BLaER1 treated with 17β-estradiol and CSF1 and Interleukin-3, amounts not matched to agents 10 nM and 100 nM (cell line): Measurements from ENCODE around the gene TMEM37.

ENCODE experiments used
- H3K27ac ChIP-seq, 11 experiments: shearing (Covaris generic); formaldehyde crosslinking; 2 replicates each; pipeline ENCODE4 v1.8.1; 2022
- H3K27me3 ChIP-seq, 11 experiments: shearing (Covaris generic); formaldehyde crosslinking; 2 replicates each; pipeline ENCODE4 v1.8.1; 2022
- H3K36me3 ChIP-seq, 11 experiments: shearing (Covaris generic); formaldehyde crosslinking; 2 replicates each; pipeline ENCODE4 v1.8.1; 2022
- H3K4me1 ChIP-seq, 10 experiments: shearing (Covaris generic); formaldehyde crosslinking; 2 replicates each; pipeline ENCODE4 v1.8.1; 2022
- H3K4me2 ChIP-seq, 11 experiments: shearing (Covaris generic); formaldehyde crosslinking; 2 replicates each; pipeline ENCODE4 v1.8.1; 2022
- H3K4me3 ChIP-seq, 10 experiments: shearing (Covaris generic); formaldehyde crosslinking; 2 replicates each; pipeline ENCODE4 v1.8.1; 2022
- H3K9ac ChIP-seq, 11 experiments: shearing (Covaris generic); formaldehyde crosslinking; 2 replicates each; pipeline ENCODE4 v1.8.1; 2022
- H3K9me3 ChIP-seq, 11 experiments: shearing (Covaris generic); formaldehyde crosslinking; replicated peaks in 1 of 11; 2 replicates each; pipeline ENCODE4 v1.8.1; 2022
- H4K20me1 ChIP-seq, 11 experiments: shearing (Covaris generic); formaldehyde crosslinking; 2 replicates each; pipeline ENCODE4 v1.8.1; 2022
- Cebpa-rat ChIP-seq, 11 experiments: shearing (Covaris generic); IDR thresholded peaks; 2 replicates each; pipeline ENCODE4 v1.8.1; 2022

Gene TMEM37

DNA sequence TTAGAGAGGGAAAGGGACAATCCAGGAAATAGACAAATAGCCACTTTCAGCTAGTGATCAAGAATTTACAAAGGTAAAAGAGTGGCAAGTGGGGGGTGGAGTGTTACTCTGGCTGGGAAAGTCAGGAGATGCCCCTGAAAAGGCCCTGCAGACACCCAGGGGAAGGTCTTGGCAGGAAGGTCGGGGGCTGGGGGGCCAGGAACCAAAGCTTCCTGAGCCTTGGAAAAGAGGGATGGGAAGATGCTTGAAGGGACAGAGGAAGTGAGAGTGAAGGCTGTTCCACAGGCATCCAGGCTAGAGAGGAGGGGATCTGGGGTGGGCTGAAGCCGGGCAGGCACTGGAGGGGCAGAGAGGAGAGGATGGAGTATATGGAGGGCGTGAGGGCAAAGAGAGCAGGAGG is 3.9 kb upstream of the TMEM37 start:
- peaks cover under 1 to 19% (median 8%) of the 10 kb centered on the region in 11 experiments; a peak in 11 of 22 replicates for H4K20me1 ChIP-seq
- no peaks in the 10 kb centered on the region for H3K36me3 ChIP-seq
- H3K9me3 ChIP-seq, result no peaks in the 10 kb centered on the region
- peak overlapping the region in 3 of 11 experiments; percentile 88 to 97 (median 89); a peak in 6 of 22 replicates for H3K4me2 ChIP-seq
- H3K27ac ChIP-seq, result peak overlapping the region in 2 of 11 experiments; percentile 94 to 97; a peak in 3 of 22 replicates
- peaks cover 24 to 61% (median 35%) of the 10 kb centered on the region in 10 experiments for H3K4me1 ChIP-seq
- peak overlapping the region in 1 of 11 experiments; percentile 82; a peak in 1 of 22 replicates for H3K9ac ChIP-seq
- TF ChIP-seq Cebpa-rat (IDR thresholded peaks at IDR 0.05), result no peak
- H3K4me3 ChIP-seq, result no peak overlapping the region
- H3K27me3 ChIP-seq, result peaks cover 0 to 20% (median 9%) of the 10 kb centered on the region in 11 experiments; a peak in 15 of 22 replicates

- Histone ChIP-seq H3K4me3 (no peak overlapping the region), H3K4me1 (peaks cover 21 to 70% (median 36%) of the 10 kb centered on the region in 10 experiments), H4K20me1 (peaks cover 3 to 22% (median 12%) of the 10 kb centered on the region in 11 experiments; a peak in 13 of 22 replicates), H3K4me2 (peak overlapping the region in 4 of 11 experiments; percentile 88 to 97 (median 92); a peak in 7 of 22 replicates), H3K36me3 (no peaks in the 10 kb centered on the region), H3K27me3 (peaks cover 0 to 26% (median 14%) of the 10 kb centered on the region in 11 experiments; a peak in 16 of 22 replicates), H3K27ac (peak overlapping the region in 4 of 11 experiments; percentile 48 to 97 (median 94); a peak in 7 of 22 replicates), H3K9ac (peak overlapping the region in 3 of 11 experiments; percentile 69 to 88 (median 82); a peak in 5 of 22 replicates), H3K9me3 (no peaks in the 10 kb centered on the region)
- no peak for TF ChIP-seq Cebpa-rat (IDR thresholded peaks at IDR 0.05)
These were observed 3.0 kb upstream of the TMEM37 start for GRCh38 chr2:119428488-119429224.

DNA sequence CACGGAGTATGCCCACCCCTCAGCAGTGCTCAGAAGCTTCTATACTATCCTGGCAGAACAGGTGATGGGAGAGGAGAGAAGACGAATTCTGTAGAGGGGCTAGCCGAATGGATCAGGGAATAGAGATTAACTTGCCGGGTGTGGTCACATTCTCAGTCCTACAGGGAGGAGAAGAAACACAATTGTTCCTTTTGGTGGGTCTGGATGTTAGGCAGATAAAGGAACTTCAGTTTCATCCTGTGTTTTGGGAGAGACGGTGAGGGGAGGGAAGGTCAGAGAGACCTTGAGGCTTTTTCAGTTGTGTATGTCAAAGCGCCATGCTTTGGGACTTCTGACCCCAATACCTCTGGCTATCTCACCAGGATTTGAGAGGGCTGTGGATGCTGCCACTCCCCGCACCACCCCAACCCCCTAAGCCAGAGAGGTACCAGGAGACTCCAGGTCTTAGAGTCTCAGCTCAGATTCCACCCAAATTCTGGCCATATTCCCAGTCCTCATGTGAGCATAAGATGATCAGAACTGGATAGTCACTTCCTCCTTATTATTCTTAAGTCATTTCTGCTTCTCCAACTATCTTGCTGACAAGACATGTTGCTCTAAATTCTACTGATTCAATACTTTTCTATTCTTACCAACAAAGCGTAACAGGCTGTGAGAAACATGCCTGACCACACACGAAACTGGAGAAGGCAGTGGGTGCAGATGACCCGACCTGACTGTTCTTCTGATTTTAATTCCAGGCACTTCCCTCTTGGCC is 2.3 kb upstream of the TMEM37 start:
- peaks cover 21 to 75% (median 36%) of the 10 kb centered on the region in 10 experiments for H3K4me1 ChIP-seq

DNA sequence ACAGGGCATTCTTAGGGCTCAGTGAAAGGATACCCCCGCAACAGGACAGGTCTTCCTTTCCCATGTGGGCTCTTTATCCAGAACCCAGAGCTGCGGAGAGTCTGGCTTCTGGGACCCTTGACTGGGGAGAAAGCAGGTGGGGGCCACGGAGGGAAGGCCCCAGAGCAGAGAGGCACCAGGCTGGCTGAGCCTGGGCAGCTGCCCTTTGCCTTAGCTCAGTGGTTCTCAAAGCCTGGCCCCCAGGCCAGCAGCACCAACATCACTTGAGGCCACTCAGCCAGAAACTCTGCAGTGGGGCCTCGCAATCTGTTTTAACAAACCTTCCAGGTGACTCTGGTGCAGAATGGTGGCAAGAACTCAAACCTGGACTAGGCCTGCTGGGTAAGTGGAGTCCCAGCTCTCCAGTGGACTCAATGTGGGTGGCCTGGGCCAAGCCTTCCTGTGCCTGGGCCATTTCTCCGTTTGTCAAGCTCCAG is 1.6 kb upstream of the TMEM37 start:
- H3K36me3 ChIP-seq, result peaks cover 0 to 8% (median 0%) of the 10 kb centered on the region in 11 experiments; a peak in 2 of 22 replicates

More for the DNA sequence above, 2.3 kb upstream of the TMEM37 start:
- no peak for TF ChIP-seq Cebpa-rat (IDR thresholded peaks at IDR 0.05)
- 0 out of 20 replicates have a peak overlapping the region, but pooled peaks of 1 of the 10 experiments have one; percentile 70 for H3K4me3 ChIP-seq
- H3K27ac ChIP-seq, result peak overlapping the region in 4 of 11 experiments; percentile 82 to 97 (median 94); a peak in 7 of 22 replicates
- H3K4me2 ChIP-seq, result peak overlapping the region in 8 of 11 experiments; percentile 78 to 97 (median 94); a peak in 14 of 22 replicates
- peaks cover 0 to 26% (median 14%) of the 10 kb centered on the region in 11 experiments; a peak in 16 of 22 replicates for H3K27me3 ChIP-seq
- H3K36me3 ChIP-seq, result peaks cover 0 to 3% (median 0%) of the 10 kb centered on the region in 11 experiments; a peak in 2 of 22 replicates
- peak overlapping the region in 4 of 11 experiments; percentile 10 to 97 (median 92); a peak in 6 of 22 replicates for H3K9ac ChIP-seq
- peaks cover 5 to 23% (median 17%) of the 10 kb centered on the region in 11 experiments; a peak in 15 of 22 replicates for H4K20me1 ChIP-seq
- H3K9me3 ChIP-seq, result no peaks in the 10 kb centered on the region

GRCh38 chr2:119431976-119432850 is 559 bp downstream of the TMEM37 start:
- Histone ChIP-seq H4K20me1 (peaks cover 8 to 51% (median 18%) of the 10 kb centered on the region in 11 experiments; a peak in 15 of 22 replicates), H3K4me1 (peaks cover 21 to 73% (median 32%) of the 10 kb centered on the region in 10 experiments), H3K36me3 (peaks cover 0 to 29% (median 0%) of the 10 kb centered on the region in 11 experiments; a peak in 5 of 22 replicates), H3K4me3 (peak overlapping the region; percentile 53 to 79 (median 61)), H3K9ac (peak overlapping the region in 10 of 11 experiments; percentile 45 to 97 (median 74); a peak in 20 of 22 replicates), H3K4me2 (peak overlapping the region; percentile 78 to 99 (median 95)), H3K27ac (peak overlapping the region in 6 of 11 experiments; percentile 35 to 97 (median 75); a peak in 10 of 22 replicates), H3K9me3 (no peaks in the 10 kb centered on the region), H3K27me3 (peaks cover 0 to 26% (median 14%) of the 10 kb centered on the region in 11 experiments; a peak in 16 of 22 replicates)
- TF ChIP-seq Cebpa-rat (IDR thresholded peaks at IDR 0.05), result no peak

More for the DNA sequence above, 1.6 kb upstream of the TMEM37 start:
- Histone ChIP-seq H3K4me3 (peak overlapping the region in 3 of 10 experiments; percentile 70 to 79 (median 70); a peak in 3 of 20 replicates), H3K9ac (peak overlapping the region in 4 of 11 experiments; percentile 10 to 97 (median 92); a peak in 6 of 22 replicates), H3K27me3 (peaks cover 0 to 26% (median 14%) of the 10 kb centered on the region in 11 experiments; a peak in 16 of 22 replicates), H3K4me1 (peaks cover 21 to 82% (median 36%) of the 10 kb centered on the region in 10 experiments), H3K27ac (peak overlapping the region in 5 of 11 experiments; percentile 68 to 97 (median 93); a peak in 7 of 22 replicates), H3K9me3 (no peaks in the 10 kb centered on the region), H3K4me2 (peak overlapping the region; percentile 78 to 99 (median 93); a peak in 20 of 22 replicates), H4K20me1 (peaks cover 8 to 29% (median 18%) of the 10 kb centered on the region in 11 experiments; a peak in 15 of 22 replicates)
- no peak for TF ChIP-seq Cebpa-rat (IDR thresholded peaks at IDR 0.05)

GRCh38 chr2:119432851-119433522 is 1.3 kb downstream of the TMEM37 start:
- peaks cover 21 to 65% (median 32%) of the 10 kb centered on the region in 10 experiments for H3K4me1 ChIP-seq
- H3K9ac ChIP-seq, result peak overlapping the region in 3 of 11 experiments; percentile 88 to 97 (median 95); a peak in 6 of 22 replicates
- H3K4me2 ChIP-seq, result peak overlapping the region; percentile 78 to 99 (median 95)
- TF ChIP-seq Cebpa-rat (IDR thresholded peaks at IDR 0.05), result no peak
- peak overlapping the region in 3 of 11 experiments; percentile 93 to 97 (median 94); a peak in 4 of 22 replicates for H3K27ac ChIP-seq
- peak overlapping the region in 4 of 10 experiments; percentile 70 to 79 (median 70); a peak in 7 of 20 replicates for H3K4me3 ChIP-seq
- no peaks in the 10 kb centered on the region for H3K9me3 ChIP-seq
- peaks cover 0 to 37% (median 0%) of the 10 kb centered on the region in 11 experiments; a peak in 5 of 22 replicates for H3K36me3 ChIP-seq
- peaks cover 0 to 26% (median 14%) of the 10 kb centered on the region in 11 experiments; a peak in 16 of 22 replicates for H3K27me3 ChIP-seq
- peaks cover 8 to 59% (median 18%) of the 10 kb centered on the region in 11 experiments; a peak in 15 of 22 replicates for H4K20me1 ChIP-seq
